ENCODE results near the gene FADS6.

Gene FADS6, protein sequence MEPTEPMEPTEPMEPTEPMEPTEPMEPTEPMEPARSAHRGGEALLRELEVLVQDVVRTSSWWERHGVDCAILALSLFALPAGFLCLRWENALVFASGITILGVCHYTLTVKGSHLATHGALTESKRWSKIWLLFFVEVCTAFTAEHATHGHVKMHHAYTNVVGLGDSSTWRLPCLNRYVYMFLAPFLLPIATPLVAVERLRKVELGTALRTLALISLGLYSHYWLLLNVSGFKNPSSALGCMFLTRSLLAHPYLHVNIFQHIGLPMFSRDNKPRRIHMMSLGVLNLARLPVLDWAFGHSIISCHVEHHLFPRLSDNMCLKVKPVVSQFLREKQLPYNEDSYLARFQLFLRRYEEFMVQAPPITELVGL

GRCh38 chr17:74892974-74893911 lies at the start of gene FADS6:
FADS6 (minus strand) TSS chr17:74893633; CDS start chr17:74893595, 38 bp downstream.
- DNase-seq = no peak

GRCh38 chr17:74941128-74941725 lies 47.8 kb upstream of the FADS6 start:
- no peak for DNase-seq

- no peak for DNase-seq
Measured at GRCh38 chr17:74939534-74939933, 46.1 kb upstream of the FADS6 start.

- no peak for DNase-seq
Measured at GRCh38 chr17:74938194-74938950, 44.9 kb upstream of the FADS6 start.

DNA sequence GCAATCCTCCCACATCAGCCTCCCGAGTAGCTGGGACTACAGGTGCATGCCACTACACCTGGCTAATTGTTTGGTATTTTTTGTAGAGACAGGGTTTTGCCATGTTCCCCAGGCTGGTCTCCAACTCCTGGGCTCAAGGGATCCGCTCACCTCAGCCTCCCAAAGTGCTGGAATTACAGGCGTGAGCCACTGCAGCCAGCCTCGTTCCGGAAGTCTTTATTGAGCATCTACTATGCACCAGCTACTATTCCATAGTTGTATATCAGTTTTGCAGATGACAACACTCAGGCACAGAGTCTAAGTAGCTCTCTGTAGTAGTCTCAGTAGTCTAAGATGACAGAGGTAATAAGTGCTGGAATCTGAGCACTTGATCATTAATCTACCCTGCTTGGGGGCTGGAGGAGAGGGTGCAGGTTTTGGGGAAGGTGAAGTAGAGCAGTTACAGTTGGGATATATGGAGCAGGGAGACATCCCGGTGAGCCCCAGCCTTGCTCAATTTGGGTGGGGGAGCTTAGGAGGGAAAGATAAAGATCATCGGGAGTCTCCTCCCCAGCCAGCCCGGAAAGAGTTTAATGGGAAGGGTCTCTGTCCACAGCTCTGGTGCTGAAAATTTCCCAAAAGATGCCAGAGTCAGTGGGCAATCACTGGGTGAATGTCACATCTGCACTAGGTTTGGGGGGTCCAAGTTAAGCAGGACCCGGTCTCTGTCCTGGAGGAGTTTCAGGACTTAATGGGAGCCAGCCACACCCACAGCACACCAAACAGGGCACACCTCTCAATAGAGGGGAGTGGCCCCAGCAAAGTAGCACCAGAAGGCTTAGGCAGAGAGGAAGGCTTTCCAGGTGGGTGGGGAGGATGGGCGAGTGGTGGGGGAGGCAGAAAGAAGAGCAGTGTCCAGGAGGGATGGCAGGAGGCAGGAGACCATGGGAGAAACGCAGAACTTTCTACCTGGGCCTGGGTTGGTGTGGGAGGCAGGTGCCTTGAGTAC lies 43.9 kb upstream of the FADS6 start:
- no peak for DNase-seq

- no peak for DNase-seq
Measured at GRCh38 chr17:74936470-74936799, 43.0 kb upstream of the FADS6 start.

GRCh38 chr17:74935585-74936469 lies 42.4 kb upstream of the FADS6 start, which contains the start of gene OTOP3:
OTOP3 (plus strand) TSS chr17:74935898; CDS start chr17:74935922, 24 bp downstream.
- DNase-seq = no peak

- DNase-seq = no peak
Measured at GRCh38 chr17:74935048-74935447, 41.6 kb upstream of the FADS6 start.

- no peak for DNase-seq
Measured at GRCh38 chr17:74930535-74931036, 37.2 kb upstream of the FADS6 start.

- no peak for DNase-seq
Measured at GRCh38 chr17:74928786-74929185, 35.4 kb upstream of the FADS6 start.

DNA sequence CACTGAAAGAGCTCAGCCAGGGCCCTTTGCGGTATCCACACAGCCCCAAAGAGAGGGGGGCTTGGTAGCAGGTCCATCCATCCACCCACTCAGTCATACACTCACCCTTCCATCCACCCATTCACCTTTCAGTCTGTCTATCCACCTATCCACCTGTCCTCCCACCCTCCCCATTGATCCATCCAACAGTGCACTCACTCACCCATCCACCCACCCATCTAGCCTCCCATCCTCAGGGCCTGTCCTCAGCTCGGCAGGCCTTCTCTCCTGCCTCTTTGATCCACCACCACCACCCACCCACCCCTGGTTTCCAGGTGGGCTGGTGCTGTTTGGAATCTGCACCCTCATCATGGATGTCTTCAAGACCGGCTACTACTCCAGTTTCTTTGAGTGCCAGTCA lies 31.8 kb upstream of the FADS6 start:
- no peak for DNase-seq

- DNase-seq = no peak
Measured at GRCh38 chr17:74924250-74924948, 31.0 kb upstream of the FADS6 start, which contains the start of gene OTOP2. OTOP2 (plus strand) TSS chr17:74924273; CDS start chr17:74924633, 360 bp downstream.

DNA sequence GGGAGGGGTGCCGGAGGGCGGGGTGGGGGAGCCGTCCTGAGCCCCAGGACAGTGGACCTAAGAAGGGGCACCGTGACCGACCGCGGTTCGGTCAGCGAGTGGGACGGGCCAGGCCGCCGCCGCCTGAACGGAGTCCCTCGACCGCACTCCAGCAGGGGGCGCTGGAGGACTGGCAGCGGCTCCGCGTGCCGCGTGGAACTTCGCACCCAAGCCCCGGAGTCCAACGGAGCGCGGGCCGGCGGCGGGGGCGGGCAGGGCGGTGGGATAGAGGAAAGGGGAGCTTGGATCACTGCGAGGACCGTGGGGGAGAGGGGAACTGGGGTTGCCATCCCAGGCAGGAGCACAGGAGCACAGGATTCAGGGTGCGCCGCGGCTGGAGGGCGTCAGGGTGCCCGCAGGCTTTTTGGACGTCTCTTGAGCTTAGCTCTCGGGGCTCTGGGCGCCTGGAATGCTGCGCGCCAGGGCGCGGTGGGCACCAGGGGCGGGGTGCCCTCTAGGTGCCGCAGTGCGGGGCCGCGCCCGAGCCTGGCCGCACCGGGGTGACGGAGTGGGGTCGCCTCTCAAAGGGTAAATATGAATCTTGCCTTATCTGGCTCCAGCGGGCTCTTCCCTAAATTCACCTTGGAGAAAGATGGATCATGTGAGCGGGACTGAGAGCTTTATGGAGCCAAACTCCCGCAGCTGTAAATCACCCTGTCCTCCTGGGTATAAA lies 30.3 kb upstream of the FADS6 start:
- DNase-seq = no peak

DNA sequence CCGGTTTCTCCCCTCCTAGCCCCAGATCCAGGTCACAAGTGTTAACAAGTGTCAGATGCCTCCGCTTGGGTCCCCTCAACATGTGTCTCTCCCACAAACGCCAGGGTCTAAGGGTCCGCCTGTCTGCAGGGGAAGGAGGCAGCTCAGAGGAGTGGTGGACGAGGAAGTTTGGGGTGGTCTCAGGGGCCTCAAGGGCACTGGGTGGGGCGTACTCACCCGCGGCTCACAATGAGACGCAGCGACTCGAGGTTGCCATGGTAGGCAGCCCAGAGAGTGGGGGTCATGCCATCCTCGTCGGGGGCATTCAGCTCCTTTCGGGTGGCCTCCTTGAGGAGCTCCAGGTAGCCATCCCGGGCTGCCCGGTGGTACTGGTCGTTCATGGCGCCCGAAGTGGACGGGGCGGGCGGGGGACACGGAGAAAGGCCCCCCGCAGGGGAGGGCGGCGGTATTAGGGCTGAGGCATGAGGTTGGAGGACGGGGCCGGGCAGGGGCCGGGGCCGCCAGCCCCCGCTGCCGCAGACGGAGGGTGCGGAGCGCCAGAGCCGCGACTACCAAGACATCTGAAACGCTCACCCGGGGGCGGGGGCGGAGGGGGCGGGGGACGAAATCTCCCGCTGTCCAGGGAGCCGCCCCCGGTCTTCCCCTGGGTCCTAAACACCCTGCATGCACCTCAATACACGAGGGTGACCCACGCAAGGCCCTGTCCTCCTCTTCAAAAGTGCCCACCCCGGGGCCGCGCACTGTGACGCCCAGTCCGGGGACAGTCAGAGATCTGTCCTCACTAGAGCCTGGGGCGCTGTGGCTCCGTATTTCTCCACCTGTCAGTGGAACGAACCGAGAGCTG lies 29.5 kb upstream of the FADS6 start, which contains the start of gene USH1G:
TSS of gene USH1G (minus strand) at position 562 of the 844 bp plus-strand sequence. CDS start at position 380, 182 bp downstream.
- no peak for DNase-seq

DNA sequence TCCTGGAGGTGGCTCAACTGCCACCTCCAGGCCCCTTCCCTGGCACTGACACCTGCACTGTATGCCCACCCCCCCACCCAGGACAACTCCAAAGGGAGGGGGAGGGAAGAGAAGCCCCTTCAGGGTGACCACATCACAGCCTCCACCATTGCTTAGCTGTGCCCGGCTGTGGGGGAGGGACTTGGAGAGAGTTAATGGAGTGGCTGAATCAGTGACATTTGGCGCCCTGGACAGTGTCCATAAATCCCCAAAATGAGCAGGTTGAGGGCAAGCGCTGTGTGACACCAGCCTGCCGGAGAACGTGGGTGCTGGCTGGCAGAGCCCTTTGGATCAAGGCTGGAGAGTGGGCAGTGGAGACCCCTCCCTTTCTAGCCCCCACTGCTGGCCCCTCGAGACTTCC lies 28.7 kb upstream of the FADS6 start:
- no peak for DNase-seq

DNA sequence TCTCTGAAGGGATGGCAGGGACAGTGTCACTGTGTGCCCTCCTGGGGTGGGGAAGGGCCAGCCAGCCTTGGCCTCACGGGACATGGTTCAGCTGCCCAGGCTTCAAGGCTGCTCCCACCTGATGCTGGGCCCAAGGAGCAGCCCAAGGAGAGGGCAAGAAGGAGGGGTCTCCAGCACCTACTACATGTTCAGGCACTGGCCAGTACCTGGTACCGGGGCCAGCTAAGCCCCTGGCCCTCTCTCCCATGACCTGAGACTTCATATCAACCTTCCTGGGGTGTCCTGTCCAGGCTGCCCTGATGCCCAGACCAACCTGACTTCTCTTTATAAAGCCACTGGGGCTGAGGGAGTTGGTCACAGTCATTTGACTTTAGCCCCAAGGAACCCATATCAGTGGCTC lies 28.3 kb upstream of the FADS6 start:
- no peak for DNase-seq

DNA sequence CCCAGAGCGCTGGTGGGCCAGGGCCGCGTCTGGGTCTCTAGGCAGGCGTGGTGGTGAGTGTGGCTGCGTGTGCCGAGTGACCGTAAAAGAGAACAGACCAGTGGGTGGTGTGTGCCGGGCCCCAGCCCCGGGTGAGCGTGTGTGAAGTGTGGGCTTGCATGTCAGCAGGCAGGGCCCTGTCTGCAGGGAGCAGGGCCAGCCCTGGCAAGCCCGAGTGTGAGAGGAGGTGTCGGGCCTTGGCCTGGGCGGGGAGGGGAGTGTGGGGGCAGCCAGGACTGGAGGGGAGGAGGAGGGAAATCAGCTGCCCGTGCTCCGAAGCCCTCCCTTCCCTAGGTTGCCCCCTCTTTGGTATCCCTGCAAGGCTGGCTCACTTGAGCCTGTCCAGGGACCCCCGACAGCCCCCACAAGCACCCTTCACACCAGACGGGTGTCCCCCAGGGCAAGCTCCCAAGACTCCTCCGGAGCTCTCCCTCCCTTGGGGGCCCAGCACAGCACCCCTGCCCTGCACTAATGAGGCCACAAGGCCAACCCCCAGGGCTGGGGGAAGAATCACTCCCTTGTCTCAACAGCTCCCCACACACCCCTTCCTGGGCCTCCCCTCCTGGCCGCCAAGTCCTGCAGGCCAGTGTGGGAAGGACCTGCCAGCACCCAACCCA lies 27.7 kb upstream of the FADS6 start:
- no peak for DNase-seq

All from SHP77 treated with DMSO at 0.1 percent for 48 hours (cell line).